Neural cell (in vitro differentiated cells): ENCODE results near the gene LRRC26. TPM values are rescaled to one million over a fixed set of nuclear protein-coding genes. Genes with fewer than 3 reads are reported as not detected.

Experiments
- H2AFZ ChIP-seq: fragments of 200-600, 300-800 bp; sonication (generic), shearing (Covaris generic); 2 replicates; pipeline ENCODE4 v1.6.0; 2014; ENCODE audit warnings: low read depth, mild to moderate bottlenecking, antibody characterized with exemption, low read length, moderate library complexity
- H3F3A ChIP-seq: fragments of 200-600 bp; shearing (Covaris generic); 2 replicates; pipeline ENCODE4 v1.6.1; 2016; ENCODE audit warnings: mild to moderate bottlenecking, moderate library complexity, mixed read lengths, antibody characterized with exemption, low read length; ENCODE audit not compliant: insufficient read depth, poor library complexity, severe bottlenecking
- H3K27ac ChIP-seq: fragments of 200-600, 300-800 bp; sonication (generic), shearing (Covaris generic); 2 replicates; pipeline ENCODE4 v1.5.1; 2014; ENCODE audit warnings: mild to moderate bottlenecking, low read length, moderate library complexity
- H3K27me3 ChIP-seq: fragments of 300-800, 200-600 bp; sonication (generic), shearing (Covaris generic); 2 replicates; pipeline ENCODE4 v1.6.0; 2014; ENCODE audit warnings: mild to moderate bottlenecking, low read depth, low read length, moderate library complexity; ENCODE audit not compliant: insufficient read depth
- H3K36me3 ChIP-seq: fragments of 300-800, 200-600 bp; sonication (generic), shearing (Covaris generic); 2 replicates; pipeline ENCODE4 v1.5.1; 2014; ENCODE audit warnings: mild to moderate bottlenecking, antibody characterized with exemption, low read length, moderate library complexity; ENCODE audit not compliant: insufficient read depth
- H3K4me2 ChIP-seq: fragments of 300-800, 200-600 bp; sonication (generic), shearing (Covaris generic); 2 replicates; pipeline ENCODE4 v1.6.0; 2014; ENCODE audit warnings: mild to moderate bottlenecking, low read length
- H3K4me3 ChIP-seq: fragments of 300-800, 200-600 bp; sonication (generic), shearing (Covaris generic); 2 replicates; pipeline ENCODE4 v1.5.1; 2014; ENCODE audit warnings: mild to moderate bottlenecking, low read length, moderate library complexity
- H3K79me2 ChIP-seq: fragments of 200-600 bp; shearing (Covaris generic); replicated peaks from 2 replicates; pipeline ENCODE4 v1.6.0; 2014; ENCODE audit warnings: mild to moderate bottlenecking, low read length, moderate library complexity; ENCODE audit not compliant: insufficient read depth
- H3K9ac ChIP-seq: fragments of 300-800, 200-600 bp; sonication (generic), shearing (Covaris generic); 2 replicates; pipeline ENCODE4 v1.6.1; 2016; ENCODE audit warnings: mild to moderate bottlenecking, low read length, mixed read lengths
- H3K9me2 ChIP-seq: fragments of 200-600 bp; shearing (Covaris generic); 2 replicates; pipeline ENCODE4 v1.6.1; 2016; ENCODE audit warnings: mild to moderate bottlenecking, low read length, mixed read lengths; ENCODE audit not compliant: insufficient read depth
- H3K9me3 ChIP-seq: fragments of 200-600, 300-800 bp; sonication (generic), shearing (Covaris generic); 2 replicates; pipeline ENCODE4 v1.6.1; 2016; ENCODE audit warnings: mild to moderate bottlenecking, mixed run types, low read length, moderate library complexity, mixed read lengths
- H4K20me1 ChIP-seq: fragments of 200-600 bp; shearing (Covaris generic); 2 replicates; pipeline ENCODE4 v1.6.1; 2016; ENCODE audit warnings: mild to moderate bottlenecking, mixed run types; ENCODE audit not compliant: insufficient read depth
- CTCF ChIP-seq: fragments of 450-650 bp; IDR thresholded peaks from 2 replicates; pipeline ENCODE4 v1.5.1; 2014; ENCODE audit warnings: antibody characterized with exemption, mild to moderate bottlenecking, moderate library complexity; ENCODE audit not compliant: poor library complexity, severe bottlenecking
- EP300 ChIP-seq: fragments of 450-650 bp; conservative IDR thresholded peaks from 2 replicates; pipeline ENCODE4 v1.6.1; 2014; ENCODE audit warnings: antibody characterized with exemption, mild to moderate bottlenecking, moderate library complexity; ENCODE audit not compliant: poor library complexity, severe bottlenecking
- EZH2 ChIP-seq: fragments of 200-600, 300-800 bp; shearing (Covaris generic), sonication (generic); IDR thresholded peaks from 2 replicates; pipeline ENCODE4 v1.6.1; 2014; ENCODE audit warnings: antibody characterized with exemption, low read length, borderline replicate concordance, mild to moderate bottlenecking; ENCODE audit not compliant: insufficient read depth, poor library complexity, severe bottlenecking
- MXI1 ChIP-seq: fragments of 450-650 bp; conservative IDR thresholded peaks from 2 replicates; pipeline ENCODE4 v1.6.1; 2014; ENCODE audit warnings: antibody characterized with exemption, mild to moderate bottlenecking; ENCODE audit not compliant: poor library complexity, severe bottlenecking
- POLR2AphosphoS5 ChIP-seq: IDR thresholded peaks from 2 replicates; pipeline ENCODE4 v1.6.1; 2012
- RAD21 ChIP-seq: fragments of 450-650 bp; conservative IDR thresholded peaks from 2 replicates; pipeline ENCODE4 v1.6.1; 2014; ENCODE audit warnings: antibody characterized with exemption, mild to moderate bottlenecking, moderate library complexity
- SMC3 ChIP-seq: fragments of 450-650 bp; conservative IDR thresholded peaks from 2 replicates; pipeline ENCODE4 v1.6.1; 2014; ENCODE audit warnings: antibody characterized with exemption, mild to moderate bottlenecking, moderate library complexity; ENCODE audit not compliant: poor library complexity
- TAF1 ChIP-seq: IDR thresholded peaks from 2 replicates; pipeline ENCODE4 v1.6.1; 2012; ENCODE audit warnings: low read depth
- polyA plus RNA-seq: library from polyadenylated mRNA; depleted of rRNA; stranded (reverse); fragments of >200 nt; gene quantifications from 2 replicates; pipeline ENCODE4 v1.2.3, GENCODE V29; 2014
- TF ChIP-seq, protein P1 (sequence below): IDR thresholded peaks from 2 replicates; pipeline ENCODE4 v1.6.1; 2012; ENCODE audit warnings: borderline replicate concordance

Gene LRRC26
- polyA plus RNA-seq, 1 donor from 2014 or later = 2.2 TPM

DNA sequence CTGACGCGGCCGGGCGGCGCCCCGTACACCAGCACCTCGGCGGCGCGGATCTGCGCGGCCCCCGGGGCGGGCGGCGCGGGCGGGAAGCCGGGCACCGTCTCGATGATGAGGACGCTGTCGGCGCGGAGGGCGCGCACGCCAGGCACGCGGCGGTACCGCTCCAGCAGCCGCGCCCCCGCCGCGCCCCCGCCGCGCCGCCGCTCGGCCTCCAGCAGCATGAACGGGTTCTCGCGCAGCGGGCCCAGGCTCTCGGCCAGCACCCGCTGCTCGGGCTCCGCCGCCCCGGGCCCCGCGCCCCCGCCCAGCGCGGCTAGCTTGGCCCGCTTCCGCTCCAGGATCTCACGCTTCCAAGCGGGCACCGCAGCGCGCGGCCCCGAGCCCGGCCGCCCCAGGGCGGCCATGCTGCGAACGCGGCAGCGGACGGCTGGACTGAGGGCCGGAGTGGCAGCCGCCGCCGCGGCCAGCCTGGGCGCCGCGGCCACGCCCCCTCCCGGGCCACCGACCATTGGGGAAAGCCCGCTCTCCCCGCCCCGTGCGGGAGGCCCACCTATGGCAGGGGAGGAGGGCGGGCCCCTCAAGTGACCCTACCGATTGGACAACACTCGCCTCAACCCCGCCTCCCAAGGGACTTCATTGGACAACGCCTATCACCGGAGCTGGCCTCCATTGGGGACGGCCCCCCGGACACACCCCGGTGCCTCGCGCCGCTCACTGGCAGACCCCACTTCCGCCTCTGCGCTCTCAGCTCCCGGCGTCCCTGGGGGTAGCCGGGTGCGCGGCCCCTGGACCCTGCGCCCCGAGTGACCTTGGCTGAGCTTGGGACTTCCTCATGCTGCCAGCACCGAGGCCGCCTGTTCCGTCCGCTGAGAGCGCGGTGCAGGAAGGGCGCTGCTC, 30.7 kb upstream of the LRRC26 start, which contains the start of gene TPRN:
TPRN (minus strand) TSS at position 431 of the 894 bp plus-strand sequence; CDS start at position 401, 30 bp downstream.
- H3K27ac ChIP-seq = peak within 1 kb of the TSS; percentile 49
- H3K9me2 ChIP-seq = no peaks in the 10 kb centered on the region
- H3K36me3 ChIP-seq = no peaks in the 10 kb centered on the region
- peaks cover 19% of the 10 kb centered on the region for H3K79me2 ChIP-seq
- H3K4me3 ChIP-seq = peak within 1 kb of the TSS; percentile 86
- H4K20me1 ChIP-seq = no peaks in the 10 kb centered on the region
- no peaks in the 10 kb centered on the region for H3K27me3 ChIP-seq
- no peaks in the 10 kb centered on the region for H3F3A ChIP-seq
- H2AFZ ChIP-seq = peak within 1 kb of the TSS; percentile 51
- H3K4me2 ChIP-seq = peak within 1 kb of the TSS; percentile 96
- no peaks in the 10 kb centered on the region for H3K9me3 ChIP-seq
- H3K9ac ChIP-seq = peak within 1 kb of the TSS; percentile 70
- TF ChIP-seq MXI1 (peak; percentile 76), CTCF (no peak), TAF1 (no peak), EP300 (peak; percentile 26), RAD21 (no peak), POLR2AphosphoS5 (peak; percentile 26), EZH2 (no peak), SMC3 (peak; percentile 9)
- TF ChIP-seq, protein P1, sequence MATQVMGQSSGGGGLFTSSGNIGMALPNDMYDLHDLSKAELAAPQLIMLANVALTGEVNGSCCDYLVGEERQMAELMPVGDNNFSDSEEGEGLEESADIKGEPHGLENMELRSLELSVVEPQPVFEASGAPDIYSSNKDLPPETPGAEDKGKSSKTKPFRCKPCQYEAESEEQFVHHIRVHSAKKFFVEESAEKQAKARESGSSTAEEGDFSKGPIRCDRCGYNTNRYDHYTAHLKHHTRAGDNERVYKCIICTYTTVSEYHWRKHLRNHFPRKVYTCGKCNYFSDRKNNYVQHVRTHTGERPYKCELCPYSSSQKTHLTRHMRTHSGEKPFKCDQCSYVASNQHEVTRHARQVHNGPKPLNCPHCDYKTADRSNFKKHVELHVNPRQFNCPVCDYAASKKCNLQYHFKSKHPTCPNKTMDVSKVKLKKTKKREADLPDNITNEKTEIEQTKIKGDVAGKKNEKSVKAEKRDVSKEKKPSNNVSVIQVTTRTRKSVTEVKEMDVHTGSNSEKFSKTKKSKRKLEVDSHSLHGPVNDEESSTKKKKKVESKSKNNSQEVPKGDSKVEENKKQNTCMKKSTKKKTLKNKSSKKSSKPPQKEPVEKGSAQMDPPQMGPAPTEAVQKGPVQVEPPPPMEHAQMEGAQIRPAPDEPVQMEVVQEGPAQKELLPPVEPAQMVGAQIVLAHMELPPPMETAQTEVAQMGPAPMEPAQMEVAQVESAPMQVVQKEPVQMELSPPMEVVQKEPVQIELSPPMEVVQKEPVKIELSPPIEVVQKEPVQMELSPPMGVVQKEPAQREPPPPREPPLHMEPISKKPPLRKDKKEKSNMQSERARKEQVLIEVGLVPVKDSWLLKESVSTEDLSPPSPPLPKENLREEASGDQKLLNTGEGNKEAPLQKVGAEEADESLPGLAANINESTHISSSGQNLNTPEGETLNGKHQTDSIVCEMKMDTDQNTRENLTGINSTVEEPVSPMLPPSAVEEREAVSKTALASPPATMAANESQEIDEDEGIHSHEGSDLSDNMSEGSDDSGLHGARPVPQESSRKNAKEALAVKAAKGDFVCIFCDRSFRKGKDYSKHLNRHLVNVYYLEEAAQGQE = no peak

DNA sequence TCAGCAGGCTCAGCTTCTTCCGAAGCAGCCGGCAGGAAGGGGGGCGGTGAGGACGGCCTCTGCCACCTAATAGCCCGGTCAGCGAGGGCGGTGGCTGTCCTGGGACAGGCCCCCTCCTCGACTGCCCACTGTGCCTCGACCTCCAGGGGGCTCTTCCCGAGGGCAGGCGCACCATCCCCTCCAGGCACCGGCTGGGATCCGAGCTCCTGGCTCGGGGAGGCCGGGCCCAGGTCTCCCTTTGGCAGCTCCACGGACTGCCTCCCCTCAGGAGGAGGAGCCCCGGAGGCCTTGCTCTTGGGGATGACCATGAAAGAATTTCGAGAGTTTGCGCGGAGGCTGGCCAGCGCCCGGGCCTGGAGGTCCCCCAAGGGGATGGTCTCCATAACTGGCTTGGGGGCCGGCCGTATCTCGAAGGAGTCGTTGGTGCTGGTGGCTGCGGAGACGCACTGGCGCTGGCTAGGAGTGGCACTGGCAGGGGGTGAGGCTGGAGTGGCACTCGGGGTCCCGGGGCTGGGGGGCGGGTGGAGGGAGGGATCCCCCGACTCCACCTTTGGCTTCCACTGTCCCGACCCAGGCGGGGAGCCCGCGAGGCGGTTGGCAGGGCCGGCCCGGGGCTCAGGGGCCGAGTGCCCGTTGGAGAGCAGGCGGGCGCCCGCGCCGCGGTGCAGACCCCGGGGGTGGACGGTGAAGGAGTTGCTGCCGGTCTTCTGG, 29.7 kb upstream of the LRRC26 start:
- Histone ChIP-seq H3K9me2 (no peaks in the 10 kb centered on the region), H3K4me2 (no peak overlapping the region), H3K4me3 (peak overlapping the region; percentile 65), H3K79me2 (peaks cover 11% of the 10 kb centered on the region), H3K9me3 (no peaks in the 10 kb centered on the region), H4K20me1 (no peaks in the 10 kb centered on the region), H3F3A (no peaks in the 10 kb centered on the region), H3K27me3 (no peaks in the 10 kb centered on the region), H3K27ac (no peak overlapping the region), H2AFZ (no peak overlapping the region), H3K36me3 (no peaks in the 10 kb centered on the region), H3K9ac (peak overlapping the region; percentile 54)
- no peak for TF ChIP-seq EP300
- no peak for TF ChIP-seq CTCF
- no peak for TF ChIP-seq MXI1
- TF ChIP-seq, protein P1 = no peak
